Effector memory CD8-positive, alpha-beta T cell (primary cell): ENCODE data around the gene CAPN13.

Experiments
- ATAC-seq: fragments of 150-1000 bp; cut with Tn5 transposase; replicated peaks from 2 replicates; pipeline ENCODE4 v1.10.0; 2021; ENCODE audit warnings: mild to moderate bottlenecking, moderate library complexity
- DNase-seq, 3 experiments: peaks; one replicate each; pipeline ENCODE4 v3.0.0; 2021
- H3K27ac Mint-ChIP-seq, 2 donors: one replicate each; pipeline ENCODE4 v1.8.0; 2022; ENCODE audit warnings: mild to moderate bottlenecking in 2 of 2, mixed read lengths in 2 of 2, moderate library complexity in 2 of 2
- H3K27me3 Mint-ChIP-seq, 2 donors: one replicate each; pipeline ENCODE4 v1.8.0; 2022; ENCODE audit warnings: mixed read lengths in 2 of 2
- H3K36me3 Mint-ChIP-seq: one replicate; pipeline ENCODE4 v1.8.0; 2022; ENCODE audit warnings: mild to moderate bottlenecking, moderate library complexity, mixed read lengths; ENCODE audit not compliant: insufficient read depth
- H3K4me1 Mint-ChIP-seq, 2 donors: one replicate each; pipeline ENCODE4 v1.8.0; 2022; ENCODE audit warnings: low read depth in 2 of 2, mixed read lengths in 2 of 2
- H3K4me3 Mint-ChIP-seq, 2 donors: one replicate each; pipeline ENCODE4 v1.8.0; 2022; ENCODE audit warnings: mild to moderate bottlenecking in 2 of 2, mixed read lengths in 2 of 2, moderate library complexity in 2 of 2
- H3K9me3 Mint-ChIP-seq, 2 donors: one replicate each; pipeline ENCODE4 v1.8.0; 2022; ENCODE audit warnings: mixed read lengths in 2 of 2

CAPN13 gene

GRCh38 chr2:30744823-30745222, 62.4 kb downstream of the CAPN13 start:
- DNase-seq (no peak), ATAC-seq (no peak)
- Mint-ChIP-seq H3K4me1 (no peaks in the 10 kb centered on the region), H3K4me3 (no peak overlapping the region), H3K27me3 (peaks cover 53 to 66% of the 10 kb centered on the region in 2 donors), H3K9me3 (no peaks in the 10 kb centered on the region), H3K36me3 (peaks cover 3% of the 10 kb centered on the region), H3K27ac (no peak overlapping the region)

- no peak overlapping the region for H3K27ac Mint-ChIP-seq
- H3K4me3 Mint-ChIP-seq: no peak overlapping the region
- H3K27me3 Mint-ChIP-seq: peaks cover 61 to 71% of the 10 kb centered on the region in 2 donors
These were observed 65.7 kb downstream of the CAPN13 start for GRCh38 chr2:30741576-30741975.

GRCh38 chr2:30738141-30738911, 68.9 kb downstream of the CAPN13 start:
- Mint-ChIP-seq H3K36me3 (peaks cover 3% of the 10 kb centered on the region), H3K4me1 (no peaks in the 10 kb centered on the region), H3K9me3 (no peaks in the 10 kb centered on the region), H3K4me3 (no peak overlapping the region), H3K27ac (no peak overlapping the region), H3K27me3 (peaks cover 56 to 71% of the 10 kb centered on the region in 2 donors)
- DNase-seq (no peak), ATAC-seq (no peak)

More at GRCh38 chr2:30741576-30741975, 65.7 kb downstream of the CAPN13 start:
- Mint-ChIP-seq H3K9me3 (no peaks in the 10 kb centered on the region), H3K4me1 (no peaks in the 10 kb centered on the region), H3K36me3 (peaks cover 3% of the 10 kb centered on the region)
- ATAC-seq (no peak), DNase-seq (no peak)

GRCh38 chr2:30737326-30737610, 70.0 kb downstream of the CAPN13 start:
- no peak overlapping the region for H3K27ac Mint-ChIP-seq
- peaks cover 49 to 71% of the 10 kb centered on the region in 2 donors for H3K27me3 Mint-ChIP-seq
- ATAC-seq: no peak
- DNase-seq: no peak
- no peak overlapping the region for H3K4me3 Mint-ChIP-seq
- H3K9me3 Mint-ChIP-seq: no peaks in the 10 kb centered on the region
- H3K4me1 Mint-ChIP-seq: no peaks in the 10 kb centered on the region
- H3K36me3 Mint-ChIP-seq: no peaks in the 10 kb centered on the region

GRCh38 chr2:30736461-30737325, 70.6 kb downstream of the CAPN13 start:
- Mint-ChIP-seq H3K4me1 (no peaks in the 10 kb centered on the region), H3K9me3 (no peaks in the 10 kb centered on the region), H3K27me3 (peaks cover 52 to 66% of the 10 kb centered on the region in 2 donors), H3K27ac (peak overlapping the region in 1 of 2 donors; percentile 47), H3K4me3 (no peak overlapping the region), H3K36me3 (no peaks in the 10 kb centered on the region)
- DNase-seq (no peak), ATAC-seq (no peak)

- DNase-seq: no peak
- Mint-ChIP-seq H3K36me3 (no peaks in the 10 kb centered on the region), H3K9me3 (no peaks in the 10 kb centered on the region), H3K4me3 (no peak overlapping the region), H3K27ac (no peak overlapping the region), H3K27me3 (peaks cover 47% of the 10 kb centered on the region in 2 donors), H3K4me1 (no peaks in the 10 kb centered on the region)
- no peak for ATAC-seq
These were observed 73.2 kb downstream of the CAPN13 start for GRCh38 chr2:30733876-30734520.

GRCh38 chr2:30732876-30733275, 74.4 kb downstream of the CAPN13 start:
- no peak overlapping the region for H3K4me3 Mint-ChIP-seq
- peaks cover 36 to 37% of the 10 kb centered on the region in 2 donors for H3K27me3 Mint-ChIP-seq
- no peak overlapping the region for H3K27ac Mint-ChIP-seq
- H3K36me3 Mint-ChIP-seq: no peaks in the 10 kb centered on the region
- no peaks in the 10 kb centered on the region for H3K9me3 Mint-ChIP-seq
- ATAC-seq (no peak), DNase-seq (no peak)
- no peaks in the 10 kb centered on the region for H3K4me1 Mint-ChIP-seq

- Mint-ChIP-seq H3K27me3 (peaks cover 31 to 32% of the 10 kb centered on the region in 2 donors), H3K4me3 (no peak overlapping the region), H3K27ac (no peak overlapping the region), H3K9me3 (no peaks in the 10 kb centered on the region), H3K4me1 (no peaks in the 10 kb centered on the region), H3K36me3 (no peaks in the 10 kb centered on the region)
- ATAC-seq: no peak
- DNase-seq: no peak
These were observed 74.9 kb downstream of the CAPN13 start for GRCh38 chr2:30732376-30732775.

- Mint-ChIP-seq H3K4me1 (no peaks in the 10 kb centered on the region), H3K36me3 (no peaks in the 10 kb centered on the region), H3K27ac (no peak overlapping the region), H3K4me3 (no peak overlapping the region), H3K27me3 (peaks cover 24 to 27% of the 10 kb centered on the region in 2 donors), H3K9me3 (no peaks in the 10 kb centered on the region)
- ATAC-seq (no peak), DNase-seq (no peak)
These were observed 75.5 kb downstream of the CAPN13 start for GRCh38 chr2:30731706-30732105.

- DNase-seq (no peak), ATAC-seq (no peak)
- Mint-ChIP-seq H3K9me3 (no peaks in the 10 kb centered on the region), H3K27ac (no peak overlapping the region), H3K4me1 (no peaks in the 10 kb centered on the region), H3K27me3 (peaks cover 17 to 24% of the 10 kb centered on the region in 2 donors), H3K4me3 (no peak overlapping the region), H3K36me3 (no peaks in the 10 kb centered on the region)
These were observed 76.3 kb downstream of the CAPN13 start for GRCh38 chr2:30730736-30731647.

GRCh38 chr2:30729031-30729430, 78.2 kb downstream of the CAPN13 start:
- H3K4me1 Mint-ChIP-seq: no peaks in the 10 kb centered on the region
- H3K27ac Mint-ChIP-seq: no peak overlapping the region
- H3K36me3 Mint-ChIP-seq: no peaks in the 10 kb centered on the region
- no peaks in the 10 kb centered on the region for H3K9me3 Mint-ChIP-seq
- DNase-seq (no peak), ATAC-seq (no peak)
- peaks cover 18 to 30% of the 10 kb centered on the region in 2 donors for H3K27me3 Mint-ChIP-seq
- H3K4me3 Mint-ChIP-seq: no peak overlapping the region

GRCh38 chr2:30722936-30723725, 84.1 kb downstream of the CAPN13 start:
- no peak overlapping the region for H3K4me3 Mint-ChIP-seq

More at GRCh38 chr2:30722936-30723725, 84.1 kb downstream of the CAPN13 start:
- H3K27ac Mint-ChIP-seq: no peak overlapping the region
- ATAC-seq (no peak), DNase-seq (no peak)
- H3K27me3 Mint-ChIP-seq: peaks cover 37 to 42% of the 10 kb centered on the region in 2 donors
- H3K9me3 Mint-ChIP-seq: no peaks in the 10 kb centered on the region
- H3K4me1 Mint-ChIP-seq: no peaks in the 10 kb centered on the region
- H3K36me3 Mint-ChIP-seq: no peaks in the 10 kb centered on the region
